ENCODE results near the gene AHCTF1.

Gene AHCTF1, protein sequence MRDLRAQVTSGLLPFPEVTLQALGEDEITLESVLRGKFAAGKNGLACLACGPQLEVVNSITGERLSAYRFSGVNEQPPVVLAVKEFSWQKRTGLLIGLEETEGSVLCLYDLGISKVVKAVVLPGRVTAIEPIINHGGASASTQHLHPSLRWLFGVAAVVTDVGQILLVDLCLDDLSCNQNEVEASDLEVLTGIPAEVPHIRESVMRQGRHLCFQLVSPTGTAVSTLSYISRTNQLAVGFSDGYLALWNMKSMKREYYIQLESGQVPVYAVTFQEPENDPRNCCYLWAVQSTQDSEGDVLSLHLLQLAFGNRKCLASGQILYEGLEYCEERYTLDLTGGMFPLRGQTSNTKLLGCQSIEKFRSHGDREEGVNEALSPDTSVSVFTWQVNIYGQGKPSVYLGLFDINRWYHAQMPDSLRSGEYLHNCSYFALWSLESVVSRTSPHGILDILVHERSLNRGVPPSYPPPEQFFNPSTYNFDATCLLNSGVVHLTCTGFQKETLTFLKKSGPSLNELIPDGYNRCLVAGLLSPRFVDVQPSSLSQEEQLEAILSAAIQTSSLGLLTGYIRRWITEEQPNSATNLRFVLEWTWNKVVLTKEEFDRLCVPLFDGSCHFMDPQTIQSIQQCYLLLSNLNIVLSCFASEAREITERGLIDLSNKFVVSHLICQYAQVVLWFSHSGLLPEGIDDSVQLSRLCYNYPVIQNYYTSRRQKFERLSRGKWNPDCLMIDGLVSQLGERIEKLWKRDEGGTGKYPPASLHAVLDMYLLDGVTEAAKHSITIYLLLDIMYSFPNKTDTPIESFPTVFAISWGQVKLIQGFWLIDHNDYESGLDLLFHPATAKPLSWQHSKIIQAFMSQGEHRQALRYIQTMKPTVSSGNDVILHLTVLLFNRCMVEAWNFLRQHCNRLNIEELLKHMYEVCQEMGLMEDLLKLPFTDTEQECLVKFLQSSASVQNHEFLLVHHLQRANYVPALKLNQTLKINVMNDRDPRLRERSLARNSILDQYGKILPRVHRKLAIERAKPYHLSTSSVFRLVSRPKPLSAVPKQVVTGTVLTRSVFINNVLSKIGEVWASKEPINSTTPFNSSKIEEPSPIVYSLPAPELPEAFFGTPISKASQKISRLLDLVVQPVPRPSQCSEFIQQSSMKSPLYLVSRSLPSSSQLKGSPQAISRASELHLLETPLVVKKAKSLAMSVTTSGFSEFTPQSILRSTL (N-terminal part only)

GRCh38 chr1:246931549-246932365 lies at the start of gene AHCTF1:
Gene AHCTF1 (minus strand): TSS chr1:246931948. CDS start chr1:246918370, 13,578 bp downstream.
- DNase-seq (ENCODE audit: low read depth in 2 of 2) = peak; percentile 87 to 93

DNA sequence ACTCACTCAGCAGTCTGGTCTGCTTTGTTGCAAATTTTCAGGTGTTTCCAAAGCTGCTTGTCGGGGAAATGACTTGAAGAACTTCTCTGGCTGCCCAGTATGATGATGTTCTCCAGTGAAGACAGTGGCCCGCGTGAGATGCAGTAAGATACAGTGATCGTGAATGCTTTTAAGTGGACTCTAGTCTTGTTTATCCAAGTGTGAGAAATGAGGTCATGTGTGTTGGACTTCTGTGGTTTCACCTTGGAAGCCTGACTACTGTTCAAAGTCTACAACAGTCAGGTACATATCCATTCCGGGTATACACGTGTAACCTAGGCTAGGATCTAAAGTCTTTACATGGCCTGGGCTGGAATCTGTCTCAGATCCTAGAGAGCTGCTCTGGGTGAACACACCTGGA lies 47.0 kb upstream of the AHCTF1 start:
- DNase-seq (ENCODE audit: low read depth in 2 of 2) = no peak

DNA sequence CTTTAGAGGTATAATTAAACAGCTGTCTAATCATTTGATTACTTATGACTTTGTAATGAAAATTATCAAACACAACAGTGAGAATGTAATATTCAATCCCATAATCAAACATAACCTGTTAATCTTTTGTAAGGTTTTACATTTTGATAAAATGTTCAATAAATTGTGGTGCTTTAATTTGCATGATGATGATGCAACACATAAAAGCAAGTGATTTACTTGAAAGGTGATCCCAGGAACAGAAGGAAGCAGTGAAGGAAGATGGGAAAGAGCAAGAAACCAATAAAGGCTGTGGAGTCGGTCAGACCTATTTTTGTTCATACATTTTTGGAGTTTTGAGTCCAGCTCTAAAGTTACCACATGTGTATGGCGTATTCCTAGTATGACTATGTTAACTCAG lies 46.5 kb upstream of the AHCTF1 start:
- no peak for DNase-seq (ENCODE audit: low read depth in 2 of 2)

DNA sequence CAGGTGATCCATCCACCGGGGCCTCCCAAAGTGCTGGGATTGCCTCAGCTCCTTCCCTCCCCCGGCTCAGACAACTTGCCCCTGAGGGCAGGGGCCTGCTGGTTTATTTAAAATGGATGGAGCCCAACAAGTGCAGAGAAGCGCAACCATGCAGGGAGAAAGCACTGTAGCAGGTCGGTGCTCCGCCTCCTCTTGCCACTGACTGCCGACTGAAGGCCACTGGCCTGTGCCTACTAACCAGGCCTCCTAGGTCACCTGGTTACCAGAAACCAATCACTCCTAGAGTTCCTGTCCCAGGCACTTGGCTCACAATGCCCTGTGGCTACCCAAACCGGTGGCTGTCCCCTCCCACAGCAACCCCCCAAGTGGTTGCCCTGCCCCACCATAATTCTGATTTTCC lies 40.2 kb upstream of the AHCTF1 start:
- no peak for DNase-seq (ENCODE audit: low read depth in 2 of 2)

- peak; percentile 17 to 42 for DNase-seq (ENCODE audit: low read depth in 2 of 2)
Measured at GRCh38 chr1:246971090-246971721, 39.5 kb upstream of the AHCTF1 start.

DNA sequence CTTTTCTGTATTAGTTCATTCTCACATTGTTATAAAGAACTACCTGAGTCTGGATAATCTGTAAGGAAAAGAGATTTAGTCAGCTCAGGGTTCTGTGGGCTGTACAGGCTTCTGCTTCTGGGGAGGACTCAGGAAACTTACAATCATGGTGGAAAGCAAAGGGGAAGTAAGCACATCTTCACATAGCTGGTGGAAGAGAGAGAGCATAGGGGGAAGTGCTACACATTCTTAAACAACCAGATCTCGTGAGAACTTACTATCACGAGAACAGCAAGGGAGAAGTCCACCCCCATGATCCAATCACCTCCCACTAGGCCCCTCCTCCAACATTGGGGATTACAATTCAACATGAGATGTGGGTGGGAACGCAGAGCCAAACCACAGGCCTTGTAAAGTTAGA lies 37.9 kb upstream of the AHCTF1 start:
- DNase-seq (ENCODE audit: low read depth in 2 of 2) = no peak

DNA sequence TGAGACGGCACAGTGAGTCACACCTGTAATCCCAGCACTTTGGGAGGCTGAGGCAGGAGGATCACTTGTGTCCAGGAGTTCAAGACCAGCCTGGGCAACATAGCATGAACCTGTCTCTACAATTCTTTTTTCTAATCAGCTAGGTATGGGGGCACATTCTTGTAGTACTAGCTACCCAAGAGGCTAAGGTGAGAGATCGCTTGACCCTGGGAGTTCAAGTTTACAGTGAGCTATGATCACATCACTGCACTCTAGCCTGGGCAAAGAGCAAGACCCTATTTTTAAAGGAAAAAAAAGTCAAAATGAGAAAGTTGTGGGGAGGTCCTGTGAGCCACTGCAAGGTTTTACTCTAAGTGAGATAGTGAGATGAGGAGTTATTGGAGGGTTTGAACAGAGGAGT lies 34.8 kb upstream of the AHCTF1 start:
- no peak for DNase-seq (ENCODE audit: low read depth in 2 of 2)

DNA sequence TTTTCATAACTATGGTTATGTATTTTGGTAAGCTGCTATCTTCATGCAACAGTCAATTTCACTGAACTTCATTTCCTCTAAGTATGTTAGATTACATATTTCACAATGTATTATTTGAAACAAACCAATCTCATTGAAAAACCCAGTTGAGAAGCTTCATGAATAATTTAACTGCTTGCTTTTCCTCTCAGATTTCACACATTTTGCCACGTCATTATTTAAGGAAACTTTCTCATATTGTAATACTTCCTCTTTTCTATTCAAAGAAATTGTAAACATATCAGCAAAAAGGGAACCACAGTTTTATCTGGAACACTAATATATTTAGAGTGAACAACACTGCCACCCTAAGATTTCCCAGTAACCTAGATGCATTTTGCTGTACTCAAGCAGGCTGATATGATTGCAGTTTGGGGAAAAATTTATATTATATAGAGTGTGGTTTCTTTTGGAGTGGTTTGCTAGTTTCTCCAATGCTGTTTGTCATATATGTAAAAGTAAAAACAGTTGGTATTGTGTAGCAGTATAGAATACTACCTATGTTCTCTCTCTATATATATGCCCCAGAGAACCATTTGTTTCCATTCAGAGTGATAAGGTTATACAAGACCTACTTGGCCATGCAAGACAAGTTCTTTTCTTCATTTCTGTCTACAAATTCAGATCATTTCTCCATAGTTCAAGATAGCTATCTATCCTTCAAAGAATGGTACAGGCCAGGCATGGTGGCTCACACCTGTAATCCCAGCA lies 28.4 kb upstream of the AHCTF1 start:
- no peak for DNase-seq (ENCODE audit: low read depth in 2 of 2)

DNA sequence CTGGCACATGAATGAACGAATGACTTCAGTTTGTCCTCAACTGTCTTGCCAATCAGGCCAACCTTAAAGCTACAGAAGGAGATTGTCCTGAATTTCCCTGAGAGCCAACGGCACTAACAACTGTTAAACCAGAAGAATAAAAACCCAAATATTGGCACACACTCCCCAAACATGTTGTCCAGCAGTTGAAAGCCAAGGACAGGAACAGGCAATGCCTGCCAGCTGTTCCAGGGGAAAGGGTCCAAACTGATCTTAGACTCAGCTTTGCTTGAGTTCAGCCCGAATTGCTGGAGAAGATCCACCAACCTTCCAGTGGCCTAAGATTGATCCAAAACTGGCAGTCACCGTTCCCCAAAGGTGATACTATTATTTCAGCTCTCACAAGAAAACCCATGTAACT lies 22.4 kb upstream of the AHCTF1 start:
- DNase-seq (ENCODE audit: low read depth in 2 of 2) = no peak

GRCh38 chr1:246951413-246951812 lies 19.7 kb upstream of the AHCTF1 start:
- DNase-seq (ENCODE audit: low read depth in 2 of 2) = no peak

DNA sequence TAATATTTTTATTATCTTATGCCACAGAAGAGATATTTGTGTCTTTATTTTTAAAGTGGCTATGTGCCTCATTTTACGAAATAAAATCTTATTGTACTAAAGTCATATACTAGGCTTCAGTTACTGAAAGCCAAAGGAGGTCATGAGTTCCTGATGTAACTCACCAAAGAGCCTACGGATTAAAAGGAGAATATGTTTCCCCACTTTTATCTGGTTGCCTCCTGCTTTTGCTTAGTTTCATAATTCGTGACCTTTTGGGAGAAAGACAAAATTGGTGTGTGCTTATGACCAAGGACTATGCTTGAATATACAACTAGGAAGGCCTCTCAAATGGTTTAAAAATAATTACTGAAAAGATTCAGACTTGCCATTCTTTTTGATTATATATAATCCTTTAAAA lies 18.2 kb upstream of the AHCTF1 start:
- no peak for DNase-seq (ENCODE audit: low read depth in 2 of 2)

DNA sequence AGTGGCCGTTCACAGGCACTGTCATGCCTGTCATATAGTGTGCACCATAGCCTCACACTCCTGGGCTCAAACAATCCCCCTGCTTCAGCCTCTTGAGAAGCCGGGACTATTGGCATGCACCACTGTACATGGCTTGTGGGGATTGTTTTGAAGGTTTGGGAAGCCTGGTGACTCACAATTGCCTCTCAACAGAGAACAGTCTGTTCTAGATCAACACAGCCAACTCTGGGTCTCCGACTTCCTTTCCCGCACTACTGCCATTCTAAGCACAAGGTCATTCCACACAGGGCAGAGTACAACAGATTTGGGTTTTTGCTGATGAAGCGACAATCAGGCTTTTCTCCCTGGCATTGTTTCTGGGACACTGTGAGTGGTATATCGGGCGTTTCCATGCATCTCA lies 15.5 kb upstream of the AHCTF1 start:
- no peak for DNase-seq (ENCODE audit: low read depth in 2 of 2)

- DNase-seq (ENCODE audit: low read depth in 2 of 2) = no peak
Measured at GRCh38 chr1:246946366-246946765, 14.6 kb upstream of the AHCTF1 start.

- DNase-seq (ENCODE audit: low read depth in 2 of 2) = no peak
Measured at GRCh38 chr1:246934765-246935164, 3.0 kb upstream of the AHCTF1 start.

GRCh38 chr1:246933893-246934292 lies 2.1 kb upstream of the AHCTF1 start:
- no peak for DNase-seq (ENCODE audit: low read depth in 2 of 2)

DNA sequence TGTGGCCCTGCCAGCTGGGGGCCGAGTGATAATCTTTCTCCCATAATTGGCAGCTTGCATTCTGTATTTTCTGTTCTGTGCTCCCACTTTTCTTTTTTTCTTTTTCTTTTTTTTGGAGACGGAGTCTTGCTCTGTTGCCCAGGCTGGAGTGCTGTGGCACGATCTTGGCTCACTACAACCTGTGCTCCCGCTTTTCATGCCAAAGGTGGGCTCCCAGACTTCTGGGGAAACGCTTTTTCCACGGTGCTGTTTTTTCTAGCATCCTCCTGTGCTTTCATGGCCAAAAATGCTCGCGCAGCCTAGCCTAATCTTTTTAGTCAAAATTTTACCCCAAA lies 585 bp upstream of the AHCTF1 start:
- DNase-seq (ENCODE audit: low read depth in 2 of 2) = no peak

DNA sequence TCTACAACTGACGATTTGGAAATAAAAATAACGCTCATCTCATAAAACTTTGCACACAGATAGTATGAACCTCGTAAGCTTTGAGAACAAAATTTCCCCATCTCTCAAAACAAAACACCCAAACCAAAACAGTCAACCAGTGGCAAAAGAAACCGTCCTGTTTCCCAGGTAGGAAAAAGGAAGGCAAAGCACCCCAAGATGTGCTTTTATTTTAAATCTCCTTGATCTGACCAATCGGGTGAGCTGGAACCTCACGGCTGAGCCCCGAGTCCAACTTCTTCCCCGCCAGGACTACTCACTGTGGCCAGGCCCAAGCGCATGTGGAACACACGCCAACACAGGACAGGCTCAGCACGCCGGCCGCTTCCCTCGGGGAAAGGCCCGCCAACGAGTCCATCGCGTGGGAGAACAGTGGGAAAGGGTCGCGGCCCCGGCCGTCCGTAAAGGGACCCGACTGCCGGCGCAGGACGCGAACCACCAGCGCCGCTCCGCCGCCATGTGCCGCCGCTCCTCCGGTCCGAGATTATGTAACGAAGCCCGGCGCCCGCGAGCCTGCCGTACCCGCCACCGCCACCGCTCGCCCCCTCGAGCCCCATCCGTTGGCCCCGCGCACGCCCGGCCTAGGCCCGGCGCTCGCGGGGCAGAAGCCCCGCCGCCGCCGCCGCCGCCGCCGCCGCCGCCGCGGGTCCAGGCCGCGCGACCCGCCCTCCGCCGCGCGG lies 759 bp downstream of the AHCTF1 start:
- DNase-seq (ENCODE audit: low read depth in 2 of 2) = peak in 1 of 2 donors; percentile 5

DNA sequence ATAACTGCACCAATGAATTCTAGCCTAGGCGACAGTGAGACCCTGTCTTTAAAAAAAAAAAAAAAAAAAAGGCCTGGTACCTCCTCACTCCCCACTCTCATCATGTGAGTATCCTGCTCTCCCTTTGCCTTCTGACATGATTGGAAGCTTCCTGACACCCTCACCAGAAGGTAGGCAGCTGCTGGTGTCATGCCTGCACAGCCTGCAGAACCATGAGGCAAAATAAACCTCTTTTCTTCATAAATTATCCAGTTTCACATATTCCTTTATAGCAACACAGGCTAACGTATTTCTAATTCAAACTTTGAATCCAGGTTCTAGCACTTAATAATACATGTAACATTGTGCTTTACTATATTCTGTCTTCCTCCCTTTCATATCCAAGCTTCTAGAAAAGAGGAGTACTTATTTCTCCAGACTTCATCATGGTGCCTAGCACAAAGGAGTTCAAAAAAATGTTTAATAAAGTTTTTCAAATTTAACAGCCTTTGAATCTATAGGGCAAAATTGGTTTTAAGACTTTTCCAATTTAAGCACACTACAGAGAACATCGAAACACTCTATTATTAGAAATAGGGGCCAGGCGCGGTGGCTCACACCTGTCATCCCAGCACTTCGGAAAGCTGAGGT lies 5.6 kb downstream of the AHCTF1 start:
- no peak for DNase-seq (ENCODE audit: low read depth in 2 of 2)

GRCh38 chr1:246923900-246924299 lies 7.8 kb downstream of the AHCTF1 start:
- no peak for DNase-seq (ENCODE audit: low read depth in 2 of 2)

Data from stimulated activated CD4-positive, alpha-beta T cell treated with anti-CD3 and anti-CD28 coated beads, Interleukin-1b, Interleukin-23, amount 100 ng/mL, for 4 hours (primary cell).